HEK293 (cell line): ENCODE results near the gene SLC9A9.

Experiments used
- CTCF ChIA-PET: fragments of 350-600 bp; formaldehyde crosslinking; extraction: SDS; loops from one replicate; lab custom pipeline; 2021; ENCODE audit warnings: antibody characterized with exemption; lab: Yijun Ruan, JAX
- POLR2A ChIA-PET: fragments of 300-600 bp; formaldehyde crosslinking; extraction: SDS; loops from one replicate; lab custom pipeline; 2020; ENCODE audit warnings: antibody characterized with exemption, inconsistent platforms; lab: Yijun Ruan, JAX
- H3K27ac ChIP-seq: fragments of 200-500 bp; sonication (Bioruptor generic); 2 replicates; pipeline ENCODE4 v1.5.1; 2014; ENCODE audit warnings: low read depth, low read length, control low read depth, inconsistent platforms; ENCODE audit errors: extremely low read depth
- H3K36me3 ChIP-seq, 2 experiments: fragments of 200-500 bp in 1 of 2; sonication (Bioruptor generic) in 1 of 2; 1 replicate in 1 of 2; 2 replicates in 1 of 2; pipeline ENCODE4 v1.5.1; 2014 to 2017; ENCODE audit warnings: inconsistent platforms in 2 of 2, low read length in 2 of 2; ENCODE audit not compliant: control insufficient read depth in 2 of 2, insufficient read depth in 1 of 2
- H3K4me1 ChIP-seq: fragments of 200-500 bp; sonication (Bioruptor generic); 2 replicates; pipeline ENCODE4 v1.5.1; 2014; ENCODE audit warnings: mild to moderate bottlenecking, low read length, inconsistent platforms; ENCODE audit not compliant: control insufficient read depth, insufficient read depth
- H3K4me3 ChIP-seq: 2 replicates; pipeline ENCODE4 v1.5.1; 2011; ENCODE audit warnings: low read depth, mild to moderate bottlenecking, control low read depth, low read length, moderate library complexity
- H3K9me3 ChIP-seq: fragments of 200-500 bp; sonication (Bioruptor generic); 2 replicates; pipeline ENCODE4 v1.5.1; 2014; ENCODE audit warnings: low read depth, low read length, inconsistent platforms; ENCODE audit not compliant: control insufficient read depth, insufficient read depth
- BCL6B ChIP-seq: fragments of 450-650 bp; formaldehyde crosslinking; IDR thresholded peaks from 2 replicates; pipeline ENCODE4 v1.5.1; 2017; ENCODE audit warnings: missing biosample characterization, missing genetic modification characterization
- ZBTB17 ChIP-seq: fragments of 450-650 bp; formaldehyde crosslinking; IDR thresholded peaks from 2 replicates; pipeline ENCODE4 v1.5.1; 2016; ENCODE audit warnings: missing biosample characterization, missing genetic modification characterization
- ZNF140 ChIP-seq: fragments of 450-650 bp; formaldehyde crosslinking; IDR thresholded peaks from 2 replicates; pipeline ENCODE4 v1.5.1; 2016; ENCODE audit warnings: missing biosample characterization, missing genetic modification characterization
- ZNF169 ChIP-seq: fragments of 450-650 bp; formaldehyde crosslinking; IDR thresholded peaks from 2 replicates; pipeline ENCODE4 v1.5.1; 2016; ENCODE audit warnings: missing biosample characterization, missing genetic modification characterization
- ZNF560 ChIP-seq: fragments of 450-650 bp; formaldehyde crosslinking; IDR thresholded peaks from 2 replicates; pipeline ENCODE4 v1.5.1; 2017; ENCODE audit warnings: missing biosample characterization, missing genetic modification characterization, borderline replicate concordance
- ZNF596 ChIP-seq: fragments of 450-650 bp; IDR thresholded peaks from 2 replicates; pipeline ENCODE4 v1.5.0; 2018; ENCODE audit warnings: missing biosample characterization, mild to moderate bottlenecking, missing genetic modification characterization, moderate library complexity
- ZNF621 ChIP-seq: fragments of 450-650 bp; formaldehyde crosslinking; IDR thresholded peaks from 2 replicates; pipeline ENCODE4 v1.5.1; 2017; ENCODE audit warnings: missing biosample characterization, missing genetic modification characterization
- ZNF677 ChIP-seq: fragments of 450-650 bp; IDR thresholded peaks from 2 replicates; pipeline ENCODE4 v1.5.0; 2018; ENCODE audit warnings: missing biosample characterization, mild to moderate bottlenecking, missing genetic modification characterization, moderate library complexity
- ZNF76 ChIP-seq: fragments of 450-650 bp; formaldehyde crosslinking; IDR thresholded peaks from 2 replicates; pipeline ENCODE4; 2016; ENCODE audit warnings: low read depth, missing biosample characterization, missing genetic modification characterization, borderline replicate concordance
- ZSCAN18 ChIP-seq: fragments of 450-650 bp; formaldehyde crosslinking; IDR thresholded peaks from 2 replicates; pipeline ENCODE4 v1.5.1; 2016; ENCODE audit warnings: missing biosample characterization, missing genetic modification characterization

The SLC9A9 gene

GRCh38 chr3:143216709-143217182 is 631.5 kb downstream of the SLC9A9 start:
- no peak for TF ChIP-seq BCL6B (tag by site-specific recombination)
- TF ChIP-seq ZNF140, result no peak
- no peak for TF ChIP-seq ZNF621 (tag by site-specific recombination)
- no peak for TF ChIP-seq ZNF560
- TF ChIP-seq ZNF677 (tag by site-specific recombination), result no peak
- no peak for TF ChIP-seq ZNF169
- no peak for TF ChIP-seq ZSCAN18 (tag by site-specific recombination)
- no peak for TF ChIP-seq ZNF76
- TF ChIP-seq ZNF596 (tag by site-specific recombination), result no peak
- TF ChIP-seq ZBTB17 (tag by site-specific recombination), result no peak
- Histone ChIP-seq H3K4me1 (no peaks in the 10 kb centered on the region), H3K36me3 (no peaks in the 10 kb centered on the region), H3K4me3 (no peak overlapping the region), H3K9me3 (no peaks in the 10 kb centered on the region), H3K27ac (no peak overlapping the region)
- POLR2A ChIA-PET, result no interaction called here
- CTCF ChIA-PET, result no interaction called here
